ENCODE data around the gene FBXL5. TPM values are rescaled to one million over a fixed set of nuclear protein-coding genes. Genes with fewer than 3 reads are reported as not detected.

FBXL5 gene
- total RNA-seq, 2 experiments from 2014 or later = 43.5 to 102 TPM

GRCh38 chr4:15652841-15653240 lies 2.3 kb downstream of the FBXL5 start:
- ChIA-PET CTCF (ENCODE audit: unreplicated experiment) (no interaction called here), POLR2A (interaction anchor here (1.0 to 7.1 kb wide), 4 partner anchors 9 to 29 kb away, joined by 3 to 67 read pairs (median 20); partner anchors contain the start of gene FAM200B)
- TF ChIP-seq EZH2phosphoT487 (IDR thresholded peaks at IDR 0.05; ENCODE audit: borderline replicate concordance, low read depth, low read length) = no peak
- TF ChIP-seq, protein P1, sequence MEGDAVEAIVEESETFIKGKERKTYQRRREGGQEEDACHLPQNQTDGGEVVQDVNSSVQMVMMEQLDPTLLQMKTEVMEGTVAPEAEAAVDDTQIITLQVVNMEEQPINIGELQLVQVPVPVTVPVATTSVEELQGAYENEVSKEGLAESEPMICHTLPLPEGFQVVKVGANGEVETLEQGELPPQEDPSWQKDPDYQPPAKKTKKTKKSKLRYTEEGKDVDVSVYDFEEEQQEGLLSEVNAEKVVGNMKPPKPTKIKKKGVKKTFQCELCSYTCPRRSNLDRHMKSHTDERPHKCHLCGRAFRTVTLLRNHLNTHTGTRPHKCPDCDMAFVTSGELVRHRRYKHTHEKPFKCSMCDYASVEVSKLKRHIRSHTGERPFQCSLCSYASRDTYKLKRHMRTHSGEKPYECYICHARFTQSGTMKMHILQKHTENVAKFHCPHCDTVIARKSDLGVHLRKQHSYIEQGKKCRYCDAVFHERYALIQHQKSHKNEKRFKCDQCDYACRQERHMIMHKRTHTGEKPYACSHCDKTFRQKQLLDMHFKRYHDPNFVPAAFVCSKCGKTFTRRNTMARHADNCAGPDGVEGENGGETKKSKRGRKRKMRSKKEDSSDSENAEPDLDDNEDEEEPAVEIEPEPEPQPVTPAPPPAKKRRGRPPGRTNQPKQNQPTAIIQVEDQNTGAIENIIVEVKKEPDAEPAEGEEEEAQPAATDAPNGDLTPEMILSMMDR (conservative IDR thresholded peaks at IDR 0.05; ENCODE audit: low read length) = no peak
- intact Hi-C loops (cut with micrococcal nuclease; ENCODE audit: unreplicated experiment) = loop anchor here (5.0 to 10.0 kb wide), 3 partner anchors 241 to 572 kb away; partner anchors contain the start of gene TAPT1
- BruUV-seq (replicated peaks) = no TSS peak
- peak overlapping the region; percentile 100 for H3K4me2 ChIP-seq (ENCODE audit: low read length)
- no peaks in the 10 kb centered on the region for H3K9me2 ChIP-seq (ENCODE audit: insufficient read depth, low read length)
- no peaks in the 10 kb centered on the region for H3K9me3 ChIP-seq (ENCODE audit: low read length)
- no peaks in the 10 kb centered on the region; the same call in 1 of the 2 replicates for H4K20me1 ChIP-seq (ENCODE audit: insufficient read depth, low read length)
- DNase-seq (ENCODE audit: low spot score) = no peak
- peak overlapping the region; percentile 92 for H3K4me3 ChIP-seq (ENCODE audit: low read depth, low read length, poor library complexity, severe bottlenecking)
- no peak overlapping the region for H3K27ac ChIP-seq (ENCODE audit: low read depth, low read length, poor library complexity, severe bottlenecking)
- H3K4me1 ChIP-seq (ENCODE audit: insufficient read depth, low read length, poor library complexity, severe bottlenecking) = peaks cover 53% of the 10 kb centered on the region
- peaks cover 68% of the 10 kb centered on the region for H3K79me2 ChIP-seq (ENCODE audit: insufficient read depth, low read depth, low read length)
- H2AFZ ChIP-seq (ENCODE audit: low read length) = no peak overlapping the region
- peaks cover 9% of the 10 kb centered on the region for H3K36me3 ChIP-seq (ENCODE audit: insufficient read depth, low read length)

DNA sequence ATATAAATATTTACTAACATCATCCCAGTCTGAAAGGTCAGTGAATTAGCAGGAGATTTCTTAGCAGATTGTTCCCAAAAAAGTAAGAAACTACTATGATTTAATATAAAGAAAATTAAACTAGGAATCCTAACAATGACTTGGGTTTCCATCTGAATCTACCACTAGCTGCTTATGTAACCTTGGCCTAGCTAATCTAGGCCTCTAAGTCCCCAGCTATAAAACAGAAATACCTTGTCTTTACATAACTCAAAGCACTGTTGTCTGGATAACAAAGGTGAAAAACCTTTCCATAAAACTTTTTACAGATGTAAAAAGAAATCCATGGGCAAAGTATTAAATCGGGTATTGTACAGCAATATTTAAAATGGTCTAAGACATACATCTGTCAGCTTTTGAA lies 3.0 kb downstream of the FBXL5 start:
- Histone ChIP-seq H3K4me2 (ENCODE audit: low read length) (peak overlapping the region; percentile 100), H3K27ac (ENCODE audit: low read depth, low read length, poor library complexity, severe bottlenecking) (peak overlapping the region; percentile 7), H3K4me1 (ENCODE audit: insufficient read depth, low read length, poor library complexity, severe bottlenecking) (peaks cover 53% of the 10 kb centered on the region), H4K20me1 (ENCODE audit: insufficient read depth, low read length) (no peaks in the 10 kb centered on the region; the same call in 1 of the 2 replicates), H3K36me3 (ENCODE audit: insufficient read depth, low read length) (peaks cover 9% of the 10 kb centered on the region), H3K9me3 (ENCODE audit: low read length) (no peaks in the 10 kb centered on the region), H3K79me2 (ENCODE audit: insufficient read depth, low read depth, low read length) (peaks cover 74% of the 10 kb centered on the region), H2AFZ (ENCODE audit: low read length) (no peak overlapping the region), H3K9me2 (ENCODE audit: insufficient read depth, low read length) (no peaks in the 10 kb centered on the region), H3K4me3 (ENCODE audit: low read depth, low read length, poor library complexity, severe bottlenecking) (peak overlapping the region; percentile 92)
- CTCF ChIA-PET (ENCODE audit: unreplicated experiment) = no interaction called here
- intact Hi-C loops (cut with micrococcal nuclease; ENCODE audit: unreplicated experiment) = loop anchor here (5.0 to 10.0 kb wide), 3 partner anchors 240 to 573 kb away; partner anchors contain the start of gene TAPT1
- TF ChIP-seq, protein P1 (conservative IDR thresholded peaks at IDR 0.05; ENCODE audit: low read length) = no peak
- no peak for TF ChIP-seq EZH2phosphoT487 (IDR thresholded peaks at IDR 0.05; ENCODE audit: borderline replicate concordance, low read depth, low read length)
- POLR2A ChIA-PET = interaction anchor here (0.8 to 7.1 kb wide), 8 partner anchors 9 to 1081 kb away, joined by 3 to 36 read pairs (median 4); partner anchors contain the start of gene FAM200B
- no TSS peak for BruUV-seq (replicated peaks)
- DNase-seq (ENCODE audit: low spot score) = no peak

GRCh38 chr4:15651676-15652075 lies 3.5 kb downstream of the FBXL5 start:
- H3K4me1 ChIP-seq (ENCODE audit: insufficient read depth, low read length, poor library complexity, severe bottlenecking) = peaks cover 53% of the 10 kb centered on the region
- H3K36me3 ChIP-seq (ENCODE audit: insufficient read depth, low read length) = peaks cover 9% of the 10 kb centered on the region
- peak overlapping the region; percentile 7 for H3K27ac ChIP-seq (ENCODE audit: low read depth, low read length, poor library complexity, severe bottlenecking)
- TF ChIP-seq, protein P1 (conservative IDR thresholded peaks at IDR 0.05; ENCODE audit: low read length) = no peak
- no peak for TF ChIP-seq EZH2phosphoT487 (IDR thresholded peaks at IDR 0.05; ENCODE audit: borderline replicate concordance, low read depth, low read length)
- no peak for DNase-seq (ENCODE audit: low spot score)
- H2AFZ ChIP-seq (ENCODE audit: low read length) = no peak overlapping the region
- H3K79me2 ChIP-seq (ENCODE audit: insufficient read depth, low read depth, low read length) = peaks cover 76% of the 10 kb centered on the region
- POLR2A ChIA-PET = interaction anchor here (0.6 to 7.1 kb wide), 11 partner anchors 9 to 1081 kb away, joined by 3 to 36 read pairs (median 3); partner anchors contain the start of gene FAM200B
- H3K9me2 ChIP-seq (ENCODE audit: insufficient read depth, low read length) = no peaks in the 10 kb centered on the region
- no peaks in the 10 kb centered on the region; the same call in 1 of the 2 replicates for H4K20me1 ChIP-seq (ENCODE audit: insufficient read depth, low read length)
- H3K4me2 ChIP-seq (ENCODE audit: low read length) = peak overlapping the region; percentile 100
- intact Hi-C loops (cut with micrococcal nuclease; ENCODE audit: unreplicated experiment) = loop anchor here (2.0 to 10.0 kb wide), 5 partner anchors 239 to 573 kb away; partner anchors contain the start of gene TAPT1
- no peaks in the 10 kb centered on the region for H3K9me3 ChIP-seq (ENCODE audit: low read length)
- CTCF ChIA-PET (ENCODE audit: unreplicated experiment) = no interaction called here
- no TSS peak for BruUV-seq (replicated peaks)
- H3K4me3 ChIP-seq (ENCODE audit: low read depth, low read length, poor library complexity, severe bottlenecking) = peak overlapping the region; percentile 92
